Endothelial cell of umbilical vein (primary cell): ENCODE measurements around the gene CHAF1A. TPM values are rescaled to one million over a fixed set of nuclear protein-coding genes. Genes with fewer than 3 reads are reported as not detected.

Source experiments
- BruUV-seq: library from RNA; stranded (reverse); fragments of 400-500 nt; replicated peaks from 2 replicates; lab custom pipeline; 2021; lab: Mats Ljungman, UMichigan
- CTCF ChIA-PET: fragments of 300-600, 350-600 bp; sonication (Branson Sonifier 250); formaldehyde crosslinking; loops from one replicate; lab custom pipeline; 2021; ENCODE audit warnings: antibody characterized with exemption, inconsistent platforms; lab: Charles Lee
- POLR2A ChIA-PET: fragments of 300-600, 350-600 bp; sonication (Branson Sonifier 250); formaldehyde crosslinking; loops from one replicate; lab custom pipeline; 2021; ENCODE audit warnings: antibody characterized with exemption, inconsistent platforms; lab: Charles Lee
- DNase-seq: peaks from one replicate; pipeline ENCODE4 v3.0.0-alpha.2; 2011; ENCODE audit warnings: low read depth, low spot score
- FAIRE-seq: peaks from 2 replicates; lab custom pipeline; 2011; peaks lifted over from hg19 to GRCh38; lab: Jason Lieb, UNC
- H2AFZ ChIP-seq: 2 replicates; pipeline ENCODE4 v1.6.0; 2012; ENCODE audit warnings: low read depth, low read length, control low read depth, inconsistent platforms
- H3K27ac ChIP-seq: 2 replicates; pipeline ENCODE4 v1.5.1; 2011; ENCODE audit warnings: low read depth, mild to moderate bottlenecking, control low read depth, low read length, moderate library complexity; ENCODE audit not compliant: insufficient read depth
- H3K27me3 ChIP-seq, 2 experiments: 2 replicates each; pipeline versions ENCODE4 v1.6.0 to v1.6.1; 2011; ENCODE audit warnings: low read length in 2 of 2, mixed read lengths in 1 of 2; ENCODE audit not compliant: control insufficient read depth in 2 of 2, insufficient read depth in 2 of 2
- H3K36me3 ChIP-seq, 2 experiments: 2 replicates in 1 of 2; 3 replicates in 1 of 2; pipeline ENCODE4 v1.5.1; 2011; ENCODE audit warnings: low read length in 2 of 2, mild to moderate bottlenecking in 1 of 2, moderate library complexity in 1 of 2; ENCODE audit not compliant: control insufficient read depth in 2 of 2, insufficient read depth in 2 of 2; ENCODE audit errors: extremely low read depth in 1 of 2
- H3K4me1 ChIP-seq: 3 replicates; pipeline ENCODE4 v1.5.1; 2011; ENCODE audit warnings: mild to moderate bottlenecking, low read length; ENCODE audit not compliant: control insufficient read depth, insufficient read depth; ENCODE audit errors: extremely low read depth
- H3K4me2 ChIP-seq: 2 replicates; pipeline ENCODE4 v1.6.1; 2011; ENCODE audit warnings: low read length, control low read depth, mixed read lengths; ENCODE audit not compliant: insufficient read depth
- H3K4me3 ChIP-seq, 3 experiments: fragments of 200-600 bp in 1 of 3; sonication (generic), shearing (Covaris generic) in 1 of 3; replicated peaks in 1 of 3; 2 replicates each; pipeline ENCODE4 v1.5.1; 2011 to 2016; ENCODE audit warnings: control low read depth in 3 of 3, low read length in 3 of 3, mild to moderate bottlenecking in 2 of 3, inconsistent platforms in 1 of 3, low read depth in 1 of 3, moderate library complexity in 1 of 3; ENCODE audit not compliant: insufficient read depth in 1 of 3
- H3K79me2 ChIP-seq: 2 replicates; pipeline ENCODE4 v1.6.0; 2012; ENCODE audit warnings: low read length, inconsistent platforms; ENCODE audit not compliant: control insufficient read depth, insufficient read depth
- H3K9ac ChIP-seq: replicated peaks from 2 replicates; pipeline ENCODE3; 2011; ENCODE audit warnings: low read length, control low read depth; ENCODE audit not compliant: insufficient read depth; ENCODE audit errors: extremely low read depth
- H3K9me1 ChIP-seq: replicated peaks from 3 replicates; pipeline ENCODE4 v1.6.0; 2011; ENCODE audit warnings: mild to moderate bottlenecking, low read length; ENCODE audit not compliant: control insufficient read depth, insufficient read depth; ENCODE audit errors: extremely low read depth
- H3K9me3 ChIP-seq: replicated peaks from 2 replicates; pipeline ENCODE4 v1.5.1; 2012; ENCODE audit warnings: low read length, inconsistent platforms; ENCODE audit not compliant: control insufficient read depth, insufficient read depth
- H4K20me1 ChIP-seq: replicated peaks from 2 replicates; pipeline ENCODE3; 2011; ENCODE audit warnings: mild to moderate bottlenecking, low read length; ENCODE audit not compliant: control insufficient read depth, insufficient read depth; ENCODE audit errors: extremely low read depth
- EZH2 ChIP-seq: IDR thresholded peaks from 2 replicates; pipeline ENCODE4 v1.6.1; 2012; ENCODE audit warnings: borderline replicate concordance, low read depth, mild to moderate bottlenecking, moderate library complexity, low read length, inconsistent platforms; ENCODE audit not compliant: severe bottlenecking
- FOS ChIP-seq: IDR thresholded peaks from 2 replicates; pipeline ENCODE4 v1.6.1; 2011; ENCODE audit warnings: mild to moderate bottlenecking, low read length, moderate library complexity, borderline replicate concordance; ENCODE audit not compliant: insufficient read depth
- GATA2 ChIP-seq: IDR thresholded peaks from 2 replicates; pipeline ENCODE4 v1.7.0; 2011; ENCODE audit warnings: low read depth, mild to moderate bottlenecking, moderate library complexity, mixed read lengths, low read length; ENCODE audit not compliant: insufficient read length, insufficient read depth
- JUN ChIP-seq: IDR thresholded peaks from 2 replicates; pipeline ENCODE4 v1.6.1; 2011; ENCODE audit warnings: borderline replicate concordance, low read depth; ENCODE audit not compliant: insufficient read length, insufficient read depth
- MAX ChIP-seq: IDR thresholded peaks from 2 replicates; pipeline ENCODE4 v1.6.1; 2011; ENCODE audit not compliant: insufficient read depth, insufficient read length
- MYC ChIP-seq: IDR thresholded peaks from one replicate; pipeline ENCODE4 v1.6.1; 2011; ENCODE audit warnings: mild to moderate bottlenecking, low read depth, low read length
- POLR2A ChIP-seq: IDR thresholded peaks from 2 replicates; pipeline ENCODE4 v1.6.1; 2012; ENCODE audit warnings: low read depth, mild to moderate bottlenecking, control low read depth, low read length
- POLR2AphosphoS5 ChIP-seq: IDR thresholded peaks from 2 replicates; pipeline ENCODE4 v1.6.1; 2012; ENCODE audit warnings: low read depth, mild to moderate bottlenecking, control low read depth, low read length, moderate library complexity; ENCODE audit not compliant: insufficient read depth
- dilution Hi-C: fragments of 300-500 bp; cut with MboI; formaldehyde crosslinking; loops from one replicate; pipeline ENCODE4 v1.15.0; 2019; ENCODE audit warnings: low sequenced_read_pairs; ENCODE audit not compliant: extremely low pct_ligation_motif_present
- intact Hi-C: fragments of 100-400 bp; cut with micrococcal nuclease; formaldehyde crosslinking; loops from one replicate; pipeline ENCODE4 v1.10.0; 2022
- polyA plus RNA-seq, 4 experiments: library from polyadenylated mRNA; depleted of rRNA in 3 of 4; stranded (reverse) in 3 of 4; unstranded in 1 of 4; fragments of >200 nt; gene quantifications; 2 replicates each; pipeline versions ENCODE4 v1.2.1 to v1.2.3, GENCODE V29; 2011 to 2012; ENCODE audit warnings: missing spikeins in 1 of 4
- total RNA-seq: library from RNA; stranded (reverse); gene quantifications from 2 replicates; pipeline ENCODE4 v1.2.3, GENCODE V29; 2021
- TF ChIP-seq, protein P1 (sequence below), 2 donors: IDR thresholded peaks; 1 replicate in 1 of 2; 2 replicates in 1 of 2; pipeline ENCODE4 v1.5.1; 2011; ENCODE audit warnings: low read length in 2 of 2, mild to moderate bottlenecking in 2 of 2, moderate library complexity in 2 of 2, control low read depth in 1 of 2, inconsistent platforms in 1 of 2, low read depth in 1 of 2; ENCODE audit not compliant: insufficient read depth in 1 of 2; ENCODE audit errors: extremely low read depth in 1 of 2

The CHAF1A gene
- total and polyA plus RNA-seq, 2 donors (not counting 3 experiments of a cell fraction or from before 2014, with no cell fraction given), result 19.5 to 44.5 TPM

DNA sequence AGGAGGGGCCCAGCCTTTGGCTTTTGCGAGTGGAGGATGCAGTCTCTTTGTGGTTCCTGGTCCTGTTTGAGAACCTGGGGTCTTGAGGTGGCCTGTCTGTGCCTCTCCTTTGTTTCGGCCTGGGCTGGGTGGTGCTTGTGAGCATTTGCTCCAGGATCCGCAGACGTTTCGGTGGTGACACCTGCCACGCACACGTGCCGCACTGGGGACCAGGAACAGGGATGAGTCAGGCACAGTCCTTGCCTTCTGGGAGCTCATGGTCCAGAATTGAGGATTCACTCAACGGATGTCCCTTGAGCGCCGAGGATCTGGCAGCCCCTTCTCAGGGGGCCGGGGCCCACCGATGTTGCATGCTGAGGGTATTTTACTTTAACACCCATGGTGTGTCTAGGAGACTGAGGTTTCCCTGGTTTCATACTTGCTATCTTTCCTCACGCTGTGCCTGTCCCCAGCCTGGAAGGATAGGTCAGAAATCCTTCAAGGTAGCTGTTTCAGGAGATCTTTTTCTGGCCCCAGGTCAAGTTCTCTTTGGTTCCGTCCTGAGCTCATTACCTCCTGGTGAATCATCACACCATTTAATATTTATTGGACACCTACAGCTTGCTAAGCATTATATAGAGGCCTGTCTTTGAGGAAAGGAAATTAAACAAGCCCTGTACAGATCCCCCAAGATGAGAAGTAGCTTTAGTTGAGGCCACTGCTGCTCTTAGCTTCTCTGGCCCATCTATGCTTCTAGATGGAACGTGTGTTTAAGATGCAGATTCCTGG is 74.8 kb downstream of the CHAF1A start:
- H3K27me3 ChIP-seq, result no peaks in the 10 kb centered on the region
- peaks cover 27% of the 10 kb centered on the region for H3K79me2 ChIP-seq
- H3K27ac ChIP-seq, result no peak overlapping the region
- dilution Hi-C loops (no loop called here), intact Hi-C loops (no loop called here)
- CTCF ChIA-PET, result interaction anchor here (0.8 to 1.2 kb wide), 3 partner anchors 14 to 210 kb away, joined by 3 to 4 read pairs (median 3); no protein-coding TSS in a partner anchor
- POLR2A ChIA-PET, result no interaction called here
- no peak overlapping the region for H3K4me2 ChIP-seq
- no peaks in the 10 kb centered on the region for H3K9me3 ChIP-seq
- H4K20me1 ChIP-seq, result no peaks in the 10 kb centered on the region
- no peaks in the 10 kb centered on the region for H3K9me1 ChIP-seq
- TF ChIP-seq POLR2A, result no peak
- TF ChIP-seq MAX, result no peak
- TF ChIP-seq JUN, result no peak
- no peak for TF ChIP-seq GATA2
- TF ChIP-seq EZH2, result no peak
- no peak for TF ChIP-seq FOS
- TF ChIP-seq, protein P1, sequence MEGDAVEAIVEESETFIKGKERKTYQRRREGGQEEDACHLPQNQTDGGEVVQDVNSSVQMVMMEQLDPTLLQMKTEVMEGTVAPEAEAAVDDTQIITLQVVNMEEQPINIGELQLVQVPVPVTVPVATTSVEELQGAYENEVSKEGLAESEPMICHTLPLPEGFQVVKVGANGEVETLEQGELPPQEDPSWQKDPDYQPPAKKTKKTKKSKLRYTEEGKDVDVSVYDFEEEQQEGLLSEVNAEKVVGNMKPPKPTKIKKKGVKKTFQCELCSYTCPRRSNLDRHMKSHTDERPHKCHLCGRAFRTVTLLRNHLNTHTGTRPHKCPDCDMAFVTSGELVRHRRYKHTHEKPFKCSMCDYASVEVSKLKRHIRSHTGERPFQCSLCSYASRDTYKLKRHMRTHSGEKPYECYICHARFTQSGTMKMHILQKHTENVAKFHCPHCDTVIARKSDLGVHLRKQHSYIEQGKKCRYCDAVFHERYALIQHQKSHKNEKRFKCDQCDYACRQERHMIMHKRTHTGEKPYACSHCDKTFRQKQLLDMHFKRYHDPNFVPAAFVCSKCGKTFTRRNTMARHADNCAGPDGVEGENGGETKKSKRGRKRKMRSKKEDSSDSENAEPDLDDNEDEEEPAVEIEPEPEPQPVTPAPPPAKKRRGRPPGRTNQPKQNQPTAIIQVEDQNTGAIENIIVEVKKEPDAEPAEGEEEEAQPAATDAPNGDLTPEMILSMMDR (IDR thresholded peaks at IDR 0.05; ENCODE audit: extremely low read depth in 1 of 2, insufficient read depth in 1 of 2, low read depth in 1 of 2, low read length in 2 of 2), result no peak
- TF ChIP-seq POLR2AphosphoS5, result no peak
- TF ChIP-seq MYC, result no peak
- H3K9ac ChIP-seq, result no peak overlapping the region
- no peak for FAIRE-seq
- H2AFZ ChIP-seq, result no peak overlapping the region
- no peak for DNase-seq
- peaks cover 12% of the 10 kb centered on the region for H3K4me1 ChIP-seq
- BruUV-seq, result no TSS peak
- H3K4me3 ChIP-seq, result no peak overlapping the region
- H3K36me3 ChIP-seq, result peaks cover 9 to 24% of the 10 kb centered on the region in 2 experiments
